T-helper 17 cell (primary cell): ENCODE data around the gene SIK3. TPM values are rescaled to one million over a fixed set of nuclear protein-coding genes. Genes with fewer than 3 reads are reported as not detected.
A peak's percentile ranks its signal among the peaks of the same experiment; 100 is the strongest.

Source experiments
- ATAC-seq: fragments of 150-1000 bp; cut with Tn5 transposase; 2 replicates; pipeline ENCODE4 v1.10.0; 2021; ENCODE audit warnings: mild to moderate bottlenecking, moderate library complexity
- DNase-seq, 3 donors: peaks; one replicate each; pipeline versions ENCODE4 v3.0.0 to v3.0.0-alpha.2; 2020 to 2021
- H3K9me3 ChIP-seq: one replicate; pipeline ENCODE4 v1.7.0; 2013; ENCODE audit warnings: low read length, mild to moderate bottlenecking; ENCODE audit not compliant: control insufficient read depth, poor library complexity, severe bottlenecking
- H3K27ac Mint-ChIP-seq: one replicate; pipeline ENCODE4 v1.8.0; 2022; ENCODE audit warnings: mild to moderate bottlenecking, moderate library complexity, mixed read lengths
- H3K27me3 Mint-ChIP-seq: one replicate; pipeline ENCODE4 v1.8.0; 2022; ENCODE audit warnings: mixed read lengths
- H3K36me3 Mint-ChIP-seq: one replicate; pipeline ENCODE4 v1.8.0; 2022; ENCODE audit warnings: low read depth, mixed read lengths
- H3K4me1 Mint-ChIP-seq: one replicate; pipeline ENCODE4 v1.8.0; 2022; ENCODE audit warnings: mild to moderate bottlenecking, mixed read lengths
- H3K4me3 Mint-ChIP-seq: one replicate; pipeline ENCODE4 v1.8.0; 2022; ENCODE audit warnings: mild to moderate bottlenecking, moderate library complexity, mixed read lengths
- total RNA-seq, 4 donors: library from RNA in 2 of 4; stranded (reverse) in 2 of 4; gene quantifications; one replicate each; pipeline ENCODE4 v1.2.3 and lab custom pipeline; 2022 to 2026

SIK3 gene
- total RNA-seq, 2 donors from 2014 or later: 82.7 to 87.5 TPM

DNA sequence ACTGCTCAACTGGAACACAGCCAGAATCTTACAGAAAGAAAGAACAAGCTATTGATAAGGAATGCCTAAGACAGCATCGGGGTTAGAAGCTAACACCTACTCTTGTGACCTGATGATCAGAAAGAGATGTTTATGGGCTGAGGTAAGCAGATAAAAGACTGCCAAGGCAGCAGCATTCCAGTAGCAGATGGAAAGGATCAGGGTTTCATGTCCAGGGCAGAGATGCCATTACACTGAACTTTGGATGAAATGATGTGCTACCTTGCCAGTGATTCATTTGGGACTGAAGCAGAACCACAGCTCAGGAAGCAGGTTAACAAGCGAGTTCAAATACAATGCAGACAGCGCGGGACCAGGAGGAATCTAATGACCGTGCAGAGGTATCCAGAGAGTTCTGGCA lies 233.7 kb downstream of the SIK3 start:
- Mint-ChIP-seq H3K4me3 (no peak overlapping the region), H3K27ac (no peak overlapping the region), H3K4me1 (peaks cover 9% of the 10 kb centered on the region), H3K36me3 (peaks cover 17% of the 10 kb centered on the region), H3K27me3 (no peaks in the 10 kb centered on the region)
- DNase-seq: no peak
- no peaks in the 10 kb centered on the region for H3K9me3 ChIP-seq
- no peak for ATAC-seq

DNA sequence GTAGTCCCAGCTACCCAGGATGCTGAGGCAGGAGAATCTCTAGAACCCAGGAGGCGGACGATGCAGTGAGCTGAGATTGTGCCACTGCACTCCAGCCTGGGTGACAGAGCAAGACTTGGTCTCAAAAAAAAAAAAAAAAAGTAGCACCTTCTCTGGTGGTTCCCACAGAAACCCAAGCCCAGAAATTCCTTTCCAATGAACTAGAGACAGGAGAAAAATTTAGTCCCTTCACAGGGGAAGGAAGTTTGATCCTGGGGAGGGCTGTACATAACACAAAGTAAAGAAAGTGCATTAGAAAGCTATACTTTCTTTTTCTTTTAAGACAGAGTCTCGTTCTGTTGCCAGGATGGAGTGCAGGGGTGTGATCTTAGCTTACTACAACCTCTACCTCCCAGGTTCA lies 235.3 kb downstream of the SIK3 start:
- Mint-ChIP-seq H3K27me3 (no peaks in the 10 kb centered on the region), H3K36me3 (peaks cover 14% of the 10 kb centered on the region), H3K27ac (no peak overlapping the region), H3K4me1 (peaks cover 9% of the 10 kb centered on the region), H3K4me3 (no peak overlapping the region)
- no peaks in the 10 kb centered on the region for H3K9me3 ChIP-seq
- ATAC-seq: no peak
- no peak for DNase-seq

DNA sequence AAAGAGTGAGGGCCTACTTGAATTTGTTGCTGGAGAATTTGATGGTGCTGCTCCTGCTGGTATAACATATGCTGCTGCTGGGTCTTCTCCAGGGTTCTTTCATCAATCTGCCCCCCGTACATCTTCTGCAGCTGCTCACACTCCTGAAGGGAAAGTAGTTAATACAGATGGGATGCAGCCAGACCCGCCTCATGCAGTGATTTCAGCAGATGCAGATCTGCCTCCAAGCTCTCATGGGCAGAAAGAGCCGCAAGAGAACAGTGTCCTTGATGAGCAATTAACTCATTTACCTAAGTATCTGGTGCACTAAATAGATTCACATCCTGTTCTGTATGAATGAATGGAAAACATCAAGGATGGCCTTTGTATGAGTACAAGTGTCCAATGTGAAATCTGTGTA lies 236.0 kb downstream of the SIK3 start:
- ATAC-seq (no peak), DNase-seq (no peak)
- Mint-ChIP-seq H3K27me3 (no peaks in the 10 kb centered on the region), H3K4me1 (peaks cover 9% of the 10 kb centered on the region), H3K36me3 (peaks cover 14% of the 10 kb centered on the region), H3K27ac (no peak overlapping the region), H3K4me3 (no peak overlapping the region)
- no peaks in the 10 kb centered on the region for H3K9me3 ChIP-seq

DNA sequence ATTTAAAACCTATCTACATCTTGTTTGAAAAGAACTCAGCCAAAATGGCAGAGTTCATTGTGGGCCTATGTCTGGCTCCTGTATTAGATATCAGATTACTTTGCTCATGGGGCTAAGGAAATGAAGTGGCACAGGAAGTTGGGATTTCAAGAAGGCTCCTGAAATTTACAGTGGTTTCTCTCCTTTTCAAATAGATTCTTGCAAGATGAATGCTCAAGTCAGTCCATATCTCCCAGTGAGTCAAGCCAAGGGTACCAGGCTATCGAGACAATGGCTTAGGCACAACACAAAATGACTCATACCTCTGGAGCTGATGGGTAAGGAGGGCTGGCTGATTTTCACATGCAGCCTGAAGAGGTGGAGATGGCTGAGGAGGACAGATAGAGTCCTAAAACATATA lies 236.7 kb downstream of the SIK3 start:
- H3K9me3 ChIP-seq: no peaks in the 10 kb centered on the region
- H3K4me3 Mint-ChIP-seq: no peak overlapping the region
- peaks cover 12% of the 10 kb centered on the region for H3K4me1 Mint-ChIP-seq
- DNase-seq (no peak), ATAC-seq (no peak)
- peaks cover 14% of the 10 kb centered on the region for H3K36me3 Mint-ChIP-seq
- H3K27me3 Mint-ChIP-seq: no peaks in the 10 kb centered on the region
- H3K27ac Mint-ChIP-seq: peak overlapping the region; percentile 51

DNA sequence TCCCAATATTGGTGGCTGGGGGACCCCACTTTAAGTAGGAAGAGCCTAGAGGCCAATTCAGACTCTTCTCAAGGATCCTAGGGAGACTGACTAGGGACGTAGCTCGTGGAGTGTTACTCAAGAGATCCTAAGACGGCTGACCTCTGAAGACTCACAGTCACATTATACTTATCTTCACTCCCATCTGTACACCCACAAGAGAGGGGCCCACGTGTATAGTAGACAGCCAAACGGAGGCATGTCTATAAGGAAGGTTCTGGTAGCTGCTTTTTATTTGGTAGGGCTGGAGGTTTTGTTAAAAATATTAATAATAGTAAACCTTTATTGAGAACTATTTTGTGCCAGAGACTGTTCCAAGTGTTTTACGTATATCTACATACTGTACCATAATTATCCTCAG lies 237.9 kb downstream of the SIK3 start:
- DNase-seq (no peak), ATAC-seq (no peak)
- Mint-ChIP-seq H3K36me3 (peaks cover 12% of the 10 kb centered on the region), H3K27ac (no peak overlapping the region), H3K4me3 (no peak overlapping the region), H3K27me3 (no peaks in the 10 kb centered on the region), H3K4me1 (peaks cover 17% of the 10 kb centered on the region)
- no peaks in the 10 kb centered on the region for H3K9me3 ChIP-seq

DNA sequence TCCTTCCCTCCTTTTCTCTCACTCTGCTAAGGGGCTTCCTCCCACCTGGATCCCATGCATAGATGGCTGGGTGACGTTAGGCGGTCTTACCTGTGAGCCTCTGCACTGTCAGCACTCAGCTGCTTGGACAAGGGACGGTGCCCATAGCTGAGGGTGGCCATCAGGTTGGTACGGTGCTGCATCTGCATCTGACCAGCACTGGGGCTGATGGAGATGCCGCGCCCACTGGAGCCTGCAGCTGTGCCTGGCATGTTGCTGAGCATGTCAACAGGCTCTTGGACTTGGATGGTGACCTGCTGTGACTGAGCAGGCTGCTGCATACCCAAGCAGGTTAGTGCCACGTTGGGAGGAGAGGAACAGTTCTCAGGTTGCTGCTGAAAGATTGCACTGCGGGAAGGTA lies 239.1 kb downstream of the SIK3 start:
- Mint-ChIP-seq H3K27ac (no peak overlapping the region), H3K27me3 (no peaks in the 10 kb centered on the region), H3K4me3 (no peak overlapping the region), H3K4me1 (peaks cover 22% of the 10 kb centered on the region), H3K36me3 (peaks cover 8% of the 10 kb centered on the region)
- no peak for ATAC-seq
- no peaks in the 10 kb centered on the region for H3K9me3 ChIP-seq
- no peak for DNase-seq

DNA sequence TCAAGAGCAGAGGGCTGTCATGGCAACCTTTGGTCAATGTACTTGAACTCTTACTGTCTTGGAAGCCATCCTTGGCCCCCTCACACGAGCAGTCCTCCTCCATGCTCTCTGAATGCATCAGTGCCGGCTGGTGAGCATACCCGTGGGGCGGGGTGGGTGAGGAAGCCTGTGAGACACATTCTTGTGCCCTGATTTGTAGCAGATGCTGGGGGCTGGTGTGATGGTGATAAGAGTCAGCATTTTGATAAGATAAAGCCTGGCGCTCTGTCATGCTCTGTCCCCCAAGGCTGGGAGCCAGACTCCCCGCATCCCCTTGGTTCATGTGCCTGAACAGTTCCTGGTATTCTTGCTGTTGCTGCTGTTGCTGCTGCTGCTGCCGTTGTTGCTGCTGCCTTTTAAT lies 240.3 kb downstream of the SIK3 start:
- H3K27me3 Mint-ChIP-seq: no peaks in the 10 kb centered on the region
- H3K27ac Mint-ChIP-seq: no peak overlapping the region
- DNase-seq (no peak), ATAC-seq (no peak)
- H3K9me3 ChIP-seq: no peaks in the 10 kb centered on the region
- peaks cover 5% of the 10 kb centered on the region for H3K36me3 Mint-ChIP-seq
- no peak overlapping the region for H3K4me3 Mint-ChIP-seq
- peaks cover 32% of the 10 kb centered on the region for H3K4me1 Mint-ChIP-seq

DNA sequence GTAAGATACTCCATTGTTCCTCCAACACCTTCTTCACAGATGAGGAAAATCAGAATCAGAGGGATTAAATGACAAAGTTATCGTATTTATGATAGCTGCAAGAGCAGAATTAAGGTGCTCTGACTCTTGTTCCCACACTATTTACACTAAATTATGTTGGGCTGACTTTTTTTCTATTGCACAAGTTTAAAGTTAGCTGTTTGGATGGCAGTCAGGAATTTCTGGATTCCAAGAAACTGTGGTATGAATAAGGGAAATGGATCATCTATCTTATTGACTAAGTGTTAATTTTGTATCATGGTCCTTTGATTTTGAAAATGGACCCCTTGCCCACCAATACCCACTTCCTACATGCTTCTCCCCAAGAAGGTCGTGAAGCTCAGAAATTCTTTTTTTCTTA lies 240.9 kb downstream of the SIK3 start:
- Mint-ChIP-seq H3K4me1 (peaks cover 38% of the 10 kb centered on the region), H3K27ac (no peak overlapping the region), H3K4me3 (no peak overlapping the region), H3K27me3 (no peaks in the 10 kb centered on the region), H3K36me3 (peaks cover 5% of the 10 kb centered on the region)
- no peak for DNase-seq
- no peak for ATAC-seq
- H3K9me3 ChIP-seq: no peaks in the 10 kb centered on the region

DNA sequence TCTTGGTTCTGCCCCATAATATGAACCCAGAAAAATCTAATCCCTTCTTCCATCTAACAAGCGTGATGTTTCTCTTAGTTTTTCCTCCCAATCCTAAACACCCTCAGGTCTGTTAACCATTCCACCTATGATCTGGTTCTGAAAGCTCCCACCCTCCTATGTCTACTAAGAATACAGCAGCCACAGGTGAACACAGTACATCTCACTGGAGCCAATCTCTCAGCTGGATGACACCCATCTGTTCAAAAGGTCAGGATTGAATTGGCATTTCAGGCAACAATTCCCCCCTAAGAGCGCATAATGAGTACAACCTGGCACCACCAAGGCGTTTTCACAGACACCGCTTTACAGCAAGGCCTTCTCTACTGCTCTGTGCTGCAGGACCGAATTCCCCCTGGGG lies 241.8 kb downstream of the SIK3 start:
- no peak for ATAC-seq
- Mint-ChIP-seq H3K4me3 (no peak overlapping the region), H3K36me3 (peaks cover 2% of the 10 kb centered on the region), H3K4me1 (peaks cover 43% of the 10 kb centered on the region), H3K27me3 (no peaks in the 10 kb centered on the region), H3K27ac (peak overlapping the region; percentile 94)
- H3K9me3 ChIP-seq: no peaks in the 10 kb centered on the region
- DNase-seq: no peak

DNA sequence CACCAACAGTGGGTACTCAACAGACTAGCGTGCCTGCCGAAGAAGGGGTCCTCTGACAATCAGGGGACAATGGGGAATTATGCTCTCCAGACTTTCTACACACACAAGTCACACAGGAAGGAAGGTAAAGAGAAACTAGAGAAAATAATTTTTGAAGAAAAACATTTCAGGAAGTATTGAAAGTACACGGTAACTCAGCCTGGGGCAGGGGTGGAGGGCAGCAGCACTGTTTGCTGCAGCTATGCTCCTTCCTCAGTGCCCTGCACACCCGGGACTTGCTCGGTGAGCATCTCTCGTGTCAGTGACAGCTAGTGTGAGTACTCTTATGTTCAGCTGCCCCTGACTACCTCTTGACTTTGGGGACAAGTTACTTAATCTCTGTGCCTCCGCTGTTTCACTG lies 242.8 kb downstream of the SIK3 start:
- H3K36me3 Mint-ChIP-seq: peaks cover 2% of the 10 kb centered on the region
- no peak for DNase-seq
- peak overlapping the region; percentile 50 for H3K4me3 Mint-ChIP-seq
- H3K27ac Mint-ChIP-seq: peak overlapping the region; percentile 94
- no peaks in the 10 kb centered on the region for H3K27me3 Mint-ChIP-seq
- no peaks in the 10 kb centered on the region for H3K9me3 ChIP-seq
- peaks cover 49% of the 10 kb centered on the region for H3K4me1 Mint-ChIP-seq
- ATAC-seq: no peak

DNA sequence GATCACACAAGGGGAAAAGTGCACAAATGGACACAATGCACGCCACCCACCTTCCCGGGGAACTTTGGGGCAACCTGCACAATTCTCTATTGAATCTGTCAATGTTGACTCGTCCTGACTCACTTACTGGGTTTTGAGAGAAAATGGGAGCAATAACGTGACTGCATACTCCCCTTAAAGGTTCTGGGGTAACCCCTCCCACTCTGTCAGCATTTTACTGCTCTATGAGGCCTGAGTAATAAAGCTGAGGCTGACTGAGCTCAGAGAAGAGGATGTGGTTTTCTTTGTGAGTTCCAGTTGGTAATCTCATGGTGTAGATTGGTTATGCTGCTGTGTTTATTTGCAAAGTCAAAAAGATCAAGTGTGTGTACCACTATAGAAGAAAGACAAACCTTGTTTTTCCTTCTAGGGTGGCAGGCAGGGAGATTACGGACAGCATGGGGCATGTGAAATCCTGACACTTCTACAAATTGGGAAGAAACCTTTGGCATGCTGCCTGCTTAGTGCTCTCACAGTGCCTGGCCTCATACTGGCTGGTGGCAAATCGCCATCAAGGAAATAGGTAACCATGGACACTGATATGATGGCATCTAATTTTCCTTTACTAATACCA lies 244.7 kb downstream of the SIK3 start:
- peak in 2 of 3 donors; percentile 35 to 37 for DNase-seq
- H3K36me3 Mint-ChIP-seq: no peaks in the 10 kb centered on the region

DNA sequence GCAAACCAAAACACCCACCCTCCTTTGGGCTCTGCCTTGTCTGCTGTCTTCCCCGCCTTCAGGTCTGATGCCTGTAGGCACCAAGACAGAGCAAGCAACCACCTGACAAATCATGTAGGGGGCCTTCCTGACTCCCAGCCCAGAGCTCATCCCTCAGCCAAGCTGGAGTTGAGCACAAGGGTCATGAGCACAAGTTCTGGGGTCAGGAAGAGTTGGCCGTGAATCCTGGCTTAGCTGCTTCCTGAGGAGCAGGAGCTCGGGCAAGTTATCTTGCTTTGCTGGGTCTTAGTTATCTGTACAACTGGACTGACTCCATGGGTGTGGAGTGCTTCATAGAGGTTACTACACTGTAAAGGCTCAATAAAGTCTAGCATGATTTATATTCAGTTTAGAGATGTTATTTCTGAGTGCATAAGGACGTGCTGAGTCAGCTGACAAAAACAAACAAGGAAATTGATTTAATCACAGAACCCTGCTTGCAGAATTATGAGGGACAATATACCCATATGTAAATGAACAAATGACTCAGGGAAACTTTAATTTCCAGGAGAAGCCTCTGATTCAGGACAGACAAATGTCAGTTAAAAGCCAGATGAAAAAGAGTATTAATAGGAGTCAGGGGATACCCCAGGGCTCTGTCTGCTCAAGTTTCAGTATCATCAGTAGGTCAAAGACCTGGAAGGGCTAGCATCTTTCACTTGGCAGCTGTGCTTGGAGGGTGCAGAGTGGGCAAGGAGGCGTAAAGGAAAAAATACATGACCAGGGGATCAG lies 245.8 kb downstream of the SIK3 start:
- H3K9me3 ChIP-seq: no peaks in the 10 kb centered on the region
- H3K27ac Mint-ChIP-seq: peak overlapping the region; percentile 95
- peak overlapping the region; percentile 86 for H3K4me3 Mint-ChIP-seq
- H3K4me1 Mint-ChIP-seq: peaks cover 58% of the 10 kb centered on the region
- no peaks in the 10 kb centered on the region for H3K36me3 Mint-ChIP-seq
- DNase-seq: no peak
- no peaks in the 10 kb centered on the region for H3K27me3 Mint-ChIP-seq
- ATAC-seq: no peak

More for the DNA sequence above, 244.7 kb downstream of the SIK3 start:
- Mint-ChIP-seq H3K27me3 (no peaks in the 10 kb centered on the region), H3K27ac (peak overlapping the region; percentile 95), H3K4me1 (peaks cover 58% of the 10 kb centered on the region), H3K4me3 (peak overlapping the region; percentile 86)
- H3K9me3 ChIP-seq: no peaks in the 10 kb centered on the region
- ATAC-seq: peak; percentile 97

DNA sequence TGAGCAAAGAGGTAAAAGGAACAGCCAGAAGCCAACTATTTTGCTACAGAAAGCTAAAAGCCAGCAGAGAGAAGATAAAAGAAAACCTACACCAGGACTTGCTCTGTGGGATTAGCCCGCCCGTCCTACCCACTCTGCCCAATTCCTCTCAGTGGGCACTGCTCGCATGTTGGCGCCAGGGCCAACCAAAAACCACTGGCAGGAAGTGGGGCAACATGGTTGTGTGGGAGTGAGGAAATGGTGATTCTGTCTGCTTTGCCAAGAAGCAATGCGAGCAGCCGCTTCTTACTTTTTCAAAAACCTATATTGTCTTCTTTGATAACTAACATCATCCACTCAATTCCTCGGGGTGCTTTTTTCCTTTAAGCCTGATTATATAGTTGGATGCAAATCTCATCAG lies 246.6 kb downstream of the SIK3 start:
- no peak for ATAC-seq
- no peaks in the 10 kb centered on the region for H3K36me3 Mint-ChIP-seq
- DNase-seq: peak in 1 of 3 donors; percentile 29
- peaks cover 59% of the 10 kb centered on the region for H3K4me1 Mint-ChIP-seq
- no peaks in the 10 kb centered on the region for H3K27me3 Mint-ChIP-seq
- peak overlapping the region; percentile 95 for H3K27ac Mint-ChIP-seq
- H3K4me3 Mint-ChIP-seq: peak overlapping the region; percentile 86
- no peaks in the 10 kb centered on the region for H3K9me3 ChIP-seq

DNA sequence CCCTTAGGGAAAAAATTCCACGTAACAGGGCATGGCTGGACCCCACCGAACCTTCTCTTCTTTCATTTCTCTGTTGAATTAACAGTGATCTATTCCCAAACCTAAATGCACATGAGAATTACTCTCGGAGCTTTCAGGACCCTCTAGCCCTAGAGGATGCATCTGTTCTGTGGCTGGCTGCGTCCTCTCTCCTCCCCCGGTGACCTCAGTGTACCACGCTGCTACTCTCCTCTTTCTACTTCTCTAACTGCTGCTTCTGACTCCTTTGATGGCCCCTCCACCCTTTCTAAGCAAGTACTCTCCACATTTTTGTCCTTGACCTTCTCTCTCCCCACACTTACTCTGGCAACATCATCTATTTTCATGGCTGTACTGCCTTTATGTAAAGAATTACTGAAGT lies 248.7 kb downstream of the SIK3 start:
- DNase-seq (no peak), ATAC-seq (no peak)
- Mint-ChIP-seq H3K36me3 (peaks cover 9% of the 10 kb centered on the region), H3K27ac (peak overlapping the region; percentile 95), H3K4me3 (peak overlapping the region; percentile 19), H3K27me3 (no peaks in the 10 kb centered on the region), H3K4me1 (peaks cover 45% of the 10 kb centered on the region)
- H3K9me3 ChIP-seq: no peaks in the 10 kb centered on the region
